DOHH2 (cell line): ENCODE results near the gene ADCY4.
"Not testable (repeated sequence)": the region's sequence is repeated elsewhere in the genome, so short reads cannot be mapped to it uniquely, and the experiment has no call there.

Experiments used
- H3F3A ChIP-seq: fragments of 200-600 bp; sonication (generic), shearing (Covaris generic); 2 replicates; pipeline ENCODE4 v1.6.0; 2016; ENCODE audit warnings: antibody characterized with exemption, mild to moderate bottlenecking; ENCODE audit not compliant: control insufficient read depth, insufficient read depth
- H3K27ac ChIP-seq: fragments of 200-600 bp; sonication (generic); 2 replicates; pipeline ENCODE4 v1.5.1; 2014; ENCODE audit warnings: low read depth, mild to moderate bottlenecking, low read length, moderate library complexity
- H3K27me3 ChIP-seq: fragments of 200-600 bp; sonication (generic); 2 replicates; pipeline ENCODE4 v1.6.1; 2014; ENCODE audit warnings: mild to moderate bottlenecking, low read length, mixed read lengths; ENCODE audit not compliant: control insufficient read depth
- H3K36me3 ChIP-seq: fragments of 200-600 bp; sonication (generic); 2 replicates; pipeline ENCODE4 v1.6.1; 2014; ENCODE audit warnings: mild to moderate bottlenecking, low read length, moderate library complexity, mixed read lengths; ENCODE audit not compliant: control insufficient read depth
- H3K4me1 ChIP-seq: fragments of 200-600 bp; sonication (generic); 2 replicates; pipeline ENCODE4 v1.6.1; 2014; ENCODE audit warnings: mild to moderate bottlenecking, low read length, mixed read lengths; ENCODE audit not compliant: control insufficient read depth
- H3K4me2 ChIP-seq: fragments of 200-600 bp; sonication (generic); 2 replicates; pipeline ENCODE4 v1.6.0; 2014; ENCODE audit warnings: mild to moderate bottlenecking, low read length, moderate library complexity
- H3K4me3 ChIP-seq: fragments of 200-600 bp; sonication (generic); 2 replicates; pipeline ENCODE4 v1.5.1; 2014; ENCODE audit warnings: mild to moderate bottlenecking, low read length, mixed read lengths
- H3K79me2 ChIP-seq: fragments of 200-600 bp; sonication (generic); 2 replicates; pipeline ENCODE4 v1.6.1; 2014; ENCODE audit warnings: mild to moderate bottlenecking, low read length, mixed read lengths; ENCODE audit not compliant: control insufficient read depth
- H3K9me2 ChIP-seq: fragments of 200-600 bp; sonication (generic); replicated peaks from 2 replicates; pipeline ENCODE4 v1.6.1; 2014; ENCODE audit warnings: mild to moderate bottlenecking, low read length, mixed read lengths; ENCODE audit not compliant: control insufficient read depth
- H3K9me3 ChIP-seq: fragments of 200-600 bp; sonication (generic); 2 replicates; pipeline ENCODE4 v1.6.1; 2014; ENCODE audit warnings: antibody characterized with exemption, low read length, mixed read lengths; ENCODE audit not compliant: control insufficient read depth, insufficient read depth
- H4K20me1 ChIP-seq: fragments of 200-600 bp; sonication (generic); 2 replicates; pipeline ENCODE4 v1.6.0; 2014; ENCODE audit warnings: low read depth, mild to moderate bottlenecking, antibody characterized with exemption, low read length, moderate library complexity; ENCODE audit not compliant: control insufficient read depth, insufficient read depth
- CTCF ChIP-seq: fragments of 200-600 bp; sonication (generic); IDR thresholded peaks from one replicate; pipeline ENCODE4 v1.5.1; 2014; ENCODE audit warnings: antibody characterized with exemption, mild to moderate bottlenecking, low read depth, low read length; ENCODE audit not compliant: poor library complexity, severe bottlenecking
- EZH2phosphoT487 ChIP-seq: fragments of 200-600 bp; sonication (generic); IDR thresholded peaks from 2 replicates; pipeline ENCODE4 v1.6.1; 2017; ENCODE audit warnings: borderline replicate concordance, mild to moderate bottlenecking, antibody characterized with exemption, low read length, moderate library complexity, mixed read lengths

The ADCY4 gene

GRCh38 chr14:24376448-24377070 is 41.7 kb upstream of the ADCY4 start:
- Histone ChIP-seq H4K20me1 (no peaks in the 10 kb centered on the region), H3K27me3 (no peaks in the 10 kb centered on the region), H3K79me2 (no peaks in the 10 kb centered on the region), H3K9me2 (no peaks in the 10 kb centered on the region), H3K4me2 (no peak overlapping the region), H3K36me3 (peaks cover 43% of the 10 kb centered on the region), H3K4me1 (no peaks in the 10 kb centered on the region), H3K4me3 (no peak overlapping the region), H3K9me3 (no peaks in the 10 kb centered on the region), H3F3A (no peaks in the 10 kb centered on the region), H3K27ac (no peak overlapping the region)
- TF ChIP-seq EZH2phosphoT487 = no peak
- TF ChIP-seq CTCF = no peak

- H3F3A ChIP-seq = no peaks in the 10 kb centered on the region
- H3K4me1 ChIP-seq = peaks cover 23% of the 10 kb centered on the region
- no peaks in the 10 kb centered on the region for H3K9me3 ChIP-seq
- H3K79me2 ChIP-seq = peaks cover 14% of the 10 kb centered on the region
- H3K27ac ChIP-seq = no peak overlapping the region
- H3K4me3 ChIP-seq = no peak overlapping the region
- H4K20me1 ChIP-seq = no peaks in the 10 kb centered on the region
- no peak overlapping the region for H3K4me2 ChIP-seq
- H3K9me2 ChIP-seq = no peaks in the 10 kb centered on the region
- H3K27me3 ChIP-seq = no peaks in the 10 kb centered on the region
- TF ChIP-seq CTCF (no peak), EZH2phosphoT487 (no peak)
- peaks cover 60% of the 10 kb centered on the region for H3K36me3 ChIP-seq
Measured at GRCh38 chr14:24372701-24373416, 38.0 kb upstream of the ADCY4 start.

GRCh38 chr14:24371605-24372004 is 36.7 kb upstream of the ADCY4 start:
- not testable (repeated sequence) for H3F3A ChIP-seq, H3K27me3 ChIP-seq, H3K27ac ChIP-seq, H4K20me1 ChIP-seq, H3K4me3 ChIP-seq, H3K9me3 ChIP-seq, H3K4me2 ChIP-seq, H3K9me2 ChIP-seq
- H3K4me1 ChIP-seq = peaks cover 31% of the 10 kb centered on the region
- H3K36me3 ChIP-seq = peaks cover 60% of the 10 kb centered on the region
- H3K79me2 ChIP-seq = peaks cover 14% of the 10 kb centered on the region

- Histone ChIP-seq H3K4me1 (peaks cover 35% of the 10 kb centered on the region), H3K27me3 (no peaks in the 10 kb centered on the region), H3K4me3 (no peak overlapping the region), H3K9me2 (no peaks in the 10 kb centered on the region), H4K20me1 (no peaks in the 10 kb centered on the region), H3F3A (0 out of 2 replicates have a peak, but pooled peaks cover 6% of the 10 kb centered on the region), H3K79me2 (peaks cover 14% of the 10 kb centered on the region), H3K4me2 (no peak overlapping the region), H3K9me3 (no peaks in the 10 kb centered on the region), H3K27ac (no peak overlapping the region), H3K36me3 (peaks cover 52% of the 10 kb centered on the region)
- TF ChIP-seq CTCF (no peak), EZH2phosphoT487 (no peak)
Measured at GRCh38 chr14:24370748-24371147, 35.9 kb upstream of the ADCY4 start.
